Mammary epithelial cell (primary cell): Measurements from ENCODE around the gene CDK5RAP3.

ENCODE experiments used
- CTCF ChIP-seq, 2 donors: IDR thresholded peaks in 1 of 2; conservative IDR thresholded peaks in 1 of 2; 2 replicates each; pipeline ENCODE4 v1.5.1; 2011 to 2012; ENCODE audit warnings: inconsistent platforms in 2 of 2, low read length in 2 of 2, mild to moderate bottlenecking in 2 of 2, control low read depth in 1 of 2, low read depth in 1 of 2; ENCODE audit not compliant: insufficient read depth in 1 of 2; ENCODE audit errors: extremely low read depth in 1 of 2
- EZH2 ChIP-seq: IDR thresholded peaks from 2 replicates; pipeline ENCODE4 v1.6.1; 2012; ENCODE audit warnings: low read length, inconsistent platforms, borderline replicate concordance

- TF ChIP-seq CTCF (conservative IDR thresholded peaks at IDR 0.05 in 1 of 2, IDR thresholded peaks at IDR 0.05 in 1 of 2; ENCODE audit: extremely low read depth in 1 of 2, insufficient read depth in 1 of 2, low read depth in 1 of 2, low read length in 2 of 2) (no peak), EZH2 (no peak)
Measured at GRCh38 chr17:47925678-47925988, 45.3 kb upstream of the CDK5RAP3 start.
